SK-MEL-5 (cell line): Measurements from ENCODE around the gene SVIL. TPM values are rescaled to one million over a fixed set of nuclear protein-coding genes. Genes with fewer than 3 reads are reported as not detected.
"Not testable (repeated sequence)": the region's sequence is repeated elsewhere in the genome, so short reads cannot be mapped to it uniquely, and the experiment has no call there.

Source experiments
- DNase-seq: peaks from one replicate; pipeline ENCODE4 v3.0.0-alpha.2; 2016; ENCODE audit warnings: low read depth, low spot score
- in situ Hi-C: cut with HindIII; loops from 2 replicates; pipeline ENCODE4 v1.10.0; 2016; ENCODE audit warnings: low sequenced_read_pairs, high pct_unique_total_duplicates, low pct_unique_long_range_greater_than_20kb
- total RNA-seq: library from RNA; depleted of rRNA; stranded (reverse); fragments of >200 nt; shearing (Covaris generic); gene quantifications from 2 replicates; pipeline ENCODE4 v1.2.3, GENCODE V29; 2014

The SVIL gene
- total RNA-seq, 1 experiment from 2014 or later: 12.0 TPM

- no peak for DNase-seq
- in situ Hi-C loops: no loop called here
Observed at GRCh38 chr10:29628912-29629526, 5.8 kb downstream of the SVIL start.

GRCh38 chr10:29628311-29628710 is 6.5 kb downstream of the SVIL start:
- no peak for DNase-seq
- in situ Hi-C loops: no loop called here

DNA sequence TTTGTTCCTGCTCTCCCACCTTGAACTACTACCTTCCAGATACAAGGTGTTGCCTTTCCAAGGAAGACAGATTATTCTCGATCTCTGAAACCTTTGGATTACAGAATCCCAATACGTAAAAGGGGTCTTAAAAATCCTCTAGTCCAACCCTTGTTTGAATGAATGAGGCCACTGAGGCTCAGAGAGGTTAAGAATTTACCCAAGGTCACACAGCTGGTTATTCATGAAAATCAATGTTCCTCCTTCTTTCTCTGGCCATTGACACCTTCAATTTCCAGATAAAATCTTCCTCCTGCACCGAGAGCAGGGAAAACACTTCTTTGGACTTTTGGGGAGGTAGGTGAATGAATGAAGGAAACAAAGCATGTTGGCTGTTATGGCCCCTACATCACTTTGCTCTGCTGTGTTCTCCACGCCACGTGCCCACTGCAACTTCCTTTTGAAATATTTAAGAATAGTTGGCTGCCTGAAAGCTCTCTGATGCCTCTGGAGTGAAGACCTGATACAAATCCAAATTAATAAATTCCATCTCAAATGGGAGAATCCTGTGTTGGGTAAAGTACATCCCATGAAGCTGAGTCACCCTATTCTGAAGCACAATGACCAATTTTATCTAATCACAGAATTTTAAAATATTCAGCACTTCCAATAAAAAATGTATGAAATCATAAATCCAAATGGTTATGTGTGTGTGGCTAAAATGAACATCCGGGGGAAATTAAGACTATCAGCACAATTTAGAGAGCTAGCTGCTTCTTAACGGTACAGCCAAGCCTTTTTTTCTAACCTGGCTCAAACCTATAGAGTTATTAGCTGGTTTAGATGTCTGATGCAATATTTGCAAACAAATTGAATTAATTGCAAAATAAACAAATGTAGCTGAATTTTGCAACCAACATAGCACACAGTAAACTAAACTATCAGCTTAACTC is 7.3 kb downstream of the SVIL start:
- no peak for DNase-seq
- in situ Hi-C loops: no loop called here

DNA sequence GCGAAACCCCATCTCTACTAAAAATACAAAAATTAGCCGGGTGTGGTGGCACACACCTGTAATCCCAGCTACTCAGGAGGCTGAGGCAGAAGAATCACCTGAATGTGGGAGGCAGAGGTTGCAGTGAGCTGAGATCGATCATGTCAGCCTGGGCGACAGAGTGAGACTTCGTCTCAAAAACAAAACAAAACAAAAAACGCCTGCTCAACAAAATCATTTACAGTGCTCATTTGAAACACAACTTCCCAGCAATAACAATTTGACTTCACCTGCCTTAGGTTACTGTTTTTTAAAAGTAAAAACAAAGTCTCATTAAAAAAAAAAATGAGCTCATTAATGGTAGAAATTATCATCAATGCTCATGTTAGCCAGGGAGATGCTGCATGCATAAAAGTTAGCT is 10.4 kb downstream of the SVIL start:
- in situ Hi-C loops, DNase-seq: not testable (repeated sequence)

DNA sequence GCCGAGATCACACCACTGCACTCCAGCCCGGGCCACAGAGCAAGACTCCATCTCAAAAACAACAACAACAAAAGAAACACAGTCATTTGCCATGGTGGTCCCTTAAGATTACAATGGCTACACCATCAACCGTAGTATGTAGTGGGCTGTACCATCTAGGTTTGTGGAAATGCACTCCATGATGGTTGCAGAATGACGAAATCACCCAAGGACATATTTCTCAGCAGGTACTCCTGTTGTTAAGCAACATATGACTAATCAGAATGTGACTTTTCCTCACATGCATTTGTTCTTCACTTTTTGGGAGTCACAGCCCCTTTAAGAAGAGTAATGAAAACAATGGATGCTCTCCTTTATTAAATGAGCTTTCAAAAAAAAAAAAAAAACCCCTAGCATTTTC is 11.0 kb downstream of the SVIL start:
- in situ Hi-C loops: no loop called here
- no peak for DNase-seq

- DNase-seq: no peak
- in situ Hi-C loops: no loop called here
Observed at GRCh38 chr10:29622382-29622922, 12.3 kb downstream of the SVIL start.

- in situ Hi-C loops: no loop called here
- DNase-seq: no peak
Observed at GRCh38 chr10:29621161-29621560, 13.6 kb downstream of the SVIL start.

DNA sequence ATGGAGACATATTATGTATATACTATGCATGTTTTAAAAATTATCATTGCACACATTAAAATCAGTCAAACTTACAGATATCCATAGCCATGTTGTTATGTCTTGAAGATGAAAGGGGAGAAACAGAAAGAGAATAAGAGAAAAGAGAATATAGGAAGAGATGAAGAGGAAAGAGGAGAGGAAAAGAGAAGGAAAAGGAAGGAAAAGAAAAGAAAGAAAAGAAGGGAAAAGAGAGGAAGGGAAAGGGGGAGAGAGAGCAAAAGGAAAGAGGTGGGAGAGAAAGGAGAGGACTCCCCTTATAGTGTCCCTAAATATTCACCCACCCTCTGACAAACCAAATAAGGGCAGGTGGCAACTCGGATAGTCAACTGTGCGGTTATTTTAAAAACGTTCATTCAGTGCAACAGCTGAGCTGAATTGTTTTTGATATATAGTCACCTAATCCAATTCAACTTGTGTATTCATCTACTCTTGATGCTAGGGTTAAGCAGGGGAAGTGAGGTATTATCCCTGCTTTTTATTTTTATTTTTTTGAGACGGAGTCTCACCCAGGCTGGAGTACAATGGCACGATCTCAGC is 14.6 kb downstream of the SVIL start:
- in situ Hi-C loops: no loop called here
- DNase-seq: no peak

- DNase-seq: no peak
- in situ Hi-C loops: no loop called here
Observed at GRCh38 chr10:29619241-29619669, 15.5 kb downstream of the SVIL start.

- no peak for DNase-seq
- in situ Hi-C loops: no loop called here
Observed at GRCh38 chr10:29618341-29619171, 16.2 kb downstream of the SVIL start.

DNA sequence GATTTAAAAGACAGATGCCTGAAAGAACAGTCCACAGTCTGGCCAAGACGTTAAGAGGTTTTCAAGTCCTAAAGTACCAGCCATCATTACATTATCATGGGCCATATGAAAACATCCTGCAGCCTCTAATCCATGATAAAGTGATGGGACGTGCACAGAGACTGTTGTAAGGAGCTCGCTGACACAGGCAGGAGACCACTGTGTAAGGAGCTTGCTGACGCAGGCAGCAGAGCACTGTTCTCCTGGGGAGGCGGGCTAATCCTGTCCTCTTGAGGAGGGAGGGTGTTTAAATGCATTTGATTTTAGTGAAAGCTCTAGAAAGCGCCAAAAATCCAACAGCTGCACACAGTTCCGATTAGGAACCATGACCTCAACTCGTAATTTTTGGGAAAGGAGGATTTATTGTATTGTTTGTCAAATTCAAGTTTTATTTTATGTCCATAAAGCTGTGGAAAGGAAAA is 16.9 kb downstream of the SVIL start:
- in situ Hi-C loops: no loop called here
- no peak for DNase-seq

DNA sequence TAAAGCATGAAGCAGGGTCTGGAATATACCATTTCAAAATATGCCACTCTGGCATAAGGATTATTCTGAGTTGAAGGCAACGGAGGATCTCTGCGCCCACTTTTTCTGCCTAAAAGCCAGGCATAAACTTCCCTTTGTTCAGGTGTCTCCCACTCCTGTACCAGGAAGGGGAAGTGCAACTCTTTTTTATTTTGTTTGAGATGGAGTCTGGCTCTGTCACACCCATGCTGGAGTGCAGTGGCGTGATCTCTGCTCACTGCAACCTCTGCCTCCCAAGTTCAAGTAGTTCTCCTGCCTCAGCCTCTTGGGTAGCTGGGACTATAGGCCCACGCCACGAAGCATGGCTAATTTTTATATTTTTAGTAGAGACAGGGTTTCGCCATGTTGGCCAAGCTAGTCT is 18.2 kb downstream of the SVIL start:
- in situ Hi-C loops: no loop called here

DNA sequence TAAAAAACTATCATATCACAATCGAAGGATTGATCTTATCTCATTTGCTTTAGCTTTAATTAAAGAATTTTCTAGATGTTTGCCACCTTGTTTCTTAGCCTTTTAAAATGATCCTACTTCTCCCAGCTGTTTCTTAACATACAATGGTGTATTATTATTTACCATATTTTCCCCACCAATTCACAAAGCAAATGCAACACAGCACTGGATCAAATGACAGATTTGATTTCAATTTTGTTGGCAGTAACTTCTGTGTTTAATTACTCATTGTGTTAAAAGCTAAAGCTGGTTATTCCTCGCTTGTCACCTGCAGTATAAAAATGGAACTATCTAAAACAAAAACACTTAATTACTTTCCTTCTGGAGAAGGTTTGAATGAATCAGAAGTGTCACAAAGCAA is 19.6 kb downstream of the SVIL start:
- in situ Hi-C loops: no loop called here
- DNase-seq: no peak

More for the DNA sequence above, 18.2 kb downstream of the SVIL start:
- DNase-seq: no peak

DNA sequence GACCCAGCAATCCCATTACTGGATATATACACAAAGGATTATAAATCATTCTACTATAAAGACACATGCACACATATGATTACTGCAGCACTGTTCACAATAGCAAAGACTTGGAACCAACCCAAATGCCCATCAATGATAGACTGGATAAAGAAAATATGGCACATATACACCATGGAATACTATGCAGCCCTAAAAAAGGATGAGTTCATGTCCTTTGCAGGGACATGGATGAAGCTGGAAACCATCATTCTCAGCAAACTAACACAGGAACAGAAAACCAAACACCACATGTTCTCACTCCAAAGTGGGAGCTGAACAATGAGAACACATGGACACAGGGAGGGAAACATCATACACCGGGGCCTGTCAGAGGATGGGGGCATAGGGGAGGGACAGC is 20.5 kb downstream of the SVIL start:
- DNase-seq, in situ Hi-C loops: not testable (repeated sequence)

DNA sequence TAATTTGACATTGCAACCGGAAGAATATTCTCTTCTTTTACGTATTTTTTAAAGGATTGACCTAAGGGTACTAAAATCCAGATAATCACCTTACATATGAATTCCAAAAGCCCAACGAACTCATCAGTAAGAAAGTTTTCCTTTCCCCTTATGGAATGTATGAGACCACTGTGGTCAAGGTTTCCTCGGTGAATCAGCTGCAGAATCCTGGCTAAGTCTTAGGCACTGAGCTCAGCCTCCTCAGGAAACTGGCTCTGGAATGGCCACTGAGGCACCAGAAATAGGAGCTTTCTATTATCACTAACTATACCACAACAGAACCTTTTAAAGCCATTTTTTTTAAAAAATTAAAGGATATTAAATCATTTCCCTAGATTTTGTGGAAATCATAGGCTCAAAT is 21.0 kb downstream of the SVIL start:
- no peak for DNase-seq
- in situ Hi-C loops: no loop called here

- in situ Hi-C loops: no loop called here
- no peak for DNase-seq
Observed at GRCh38 chr10:29613196-29613595, 21.6 kb downstream of the SVIL start.

DNA sequence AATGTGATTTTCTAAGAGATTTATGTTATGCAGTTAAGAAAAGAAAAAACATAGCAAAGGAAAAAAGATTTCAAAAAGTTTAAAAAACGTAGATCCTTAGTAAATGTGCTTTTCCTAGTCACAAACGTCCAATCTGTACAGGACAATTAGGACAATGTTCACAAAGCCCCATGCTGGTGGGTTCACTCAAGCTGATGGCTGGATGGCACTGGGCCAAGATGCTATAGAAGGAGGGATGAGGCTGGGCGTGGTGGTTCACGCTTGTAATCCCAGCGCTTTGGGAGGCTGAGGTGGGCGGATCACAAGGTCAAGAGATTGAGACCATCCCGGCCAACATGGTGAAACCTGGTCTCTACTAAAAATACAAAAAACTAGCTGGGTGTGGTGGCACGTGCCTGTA is 22.1 kb downstream of the SVIL start:
- in situ Hi-C loops: no loop called here
- no peak for DNase-seq
